DOHH2 (cell line): ENCODE results near the gene ENOX1.

ENCODE experiments used
- H3F3A ChIP-seq: fragments of 200-600 bp; sonication (generic), shearing (Covaris generic); 2 replicates; pipeline ENCODE4 v1.6.0; 2016; ENCODE audit warnings: antibody characterized with exemption, mild to moderate bottlenecking; ENCODE audit not compliant: control insufficient read depth, insufficient read depth
- H3K27ac ChIP-seq: fragments of 200-600 bp; sonication (generic); 2 replicates; pipeline ENCODE4 v1.5.1; 2014; ENCODE audit warnings: low read depth, mild to moderate bottlenecking, low read length, moderate library complexity
- H3K27me3 ChIP-seq: fragments of 200-600 bp; sonication (generic); 2 replicates; pipeline ENCODE4 v1.6.1; 2014; ENCODE audit warnings: mild to moderate bottlenecking, low read length, mixed read lengths; ENCODE audit not compliant: control insufficient read depth
- H3K36me3 ChIP-seq: fragments of 200-600 bp; sonication (generic); 2 replicates; pipeline ENCODE4 v1.6.1; 2014; ENCODE audit warnings: mild to moderate bottlenecking, low read length, moderate library complexity, mixed read lengths; ENCODE audit not compliant: control insufficient read depth
- H3K4me1 ChIP-seq: fragments of 200-600 bp; sonication (generic); 2 replicates; pipeline ENCODE4 v1.6.1; 2014; ENCODE audit warnings: mild to moderate bottlenecking, low read length, mixed read lengths; ENCODE audit not compliant: control insufficient read depth
- H3K4me2 ChIP-seq: fragments of 200-600 bp; sonication (generic); 2 replicates; pipeline ENCODE4 v1.6.0; 2014; ENCODE audit warnings: mild to moderate bottlenecking, low read length, moderate library complexity
- H3K4me3 ChIP-seq: fragments of 200-600 bp; sonication (generic); 2 replicates; pipeline ENCODE4 v1.5.1; 2014; ENCODE audit warnings: mild to moderate bottlenecking, low read length, mixed read lengths
- H3K79me2 ChIP-seq: fragments of 200-600 bp; sonication (generic); 2 replicates; pipeline ENCODE4 v1.6.1; 2014; ENCODE audit warnings: mild to moderate bottlenecking, low read length, mixed read lengths; ENCODE audit not compliant: control insufficient read depth
- H3K9me2 ChIP-seq: fragments of 200-600 bp; sonication (generic); replicated peaks from 2 replicates; pipeline ENCODE4 v1.6.1; 2014; ENCODE audit warnings: mild to moderate bottlenecking, low read length, mixed read lengths; ENCODE audit not compliant: control insufficient read depth
- H3K9me3 ChIP-seq: fragments of 200-600 bp; sonication (generic); 2 replicates; pipeline ENCODE4 v1.6.1; 2014; ENCODE audit warnings: antibody characterized with exemption, low read length, mixed read lengths; ENCODE audit not compliant: control insufficient read depth, insufficient read depth
- H4K20me1 ChIP-seq: fragments of 200-600 bp; sonication (generic); 2 replicates; pipeline ENCODE4 v1.6.0; 2014; ENCODE audit warnings: low read depth, mild to moderate bottlenecking, antibody characterized with exemption, low read length, moderate library complexity; ENCODE audit not compliant: control insufficient read depth, insufficient read depth
- EZH2phosphoT487 ChIP-seq: fragments of 200-600 bp; sonication (generic); IDR thresholded peaks from 2 replicates; pipeline ENCODE4 v1.6.1; 2017; ENCODE audit warnings: borderline replicate concordance, mild to moderate bottlenecking, antibody characterized with exemption, low read length, moderate library complexity, mixed read lengths
- TF ChIP-seq, protein P1 (sequence below): fragments of 200-600 bp; sonication (generic); IDR thresholded peaks from one replicate; pipeline ENCODE4 v1.5.1; 2014; ENCODE audit warnings: antibody characterized with exemption, mild to moderate bottlenecking, low read depth, low read length; ENCODE audit not compliant: poor library complexity, severe bottlenecking

Gene ENOX1

GRCh38 chr13:43495732-43496131 is 291.0 kb downstream of the ENOX1 start:
- H3K4me3 ChIP-seq: no peak overlapping the region
- TF ChIP-seq, protein P1, sequence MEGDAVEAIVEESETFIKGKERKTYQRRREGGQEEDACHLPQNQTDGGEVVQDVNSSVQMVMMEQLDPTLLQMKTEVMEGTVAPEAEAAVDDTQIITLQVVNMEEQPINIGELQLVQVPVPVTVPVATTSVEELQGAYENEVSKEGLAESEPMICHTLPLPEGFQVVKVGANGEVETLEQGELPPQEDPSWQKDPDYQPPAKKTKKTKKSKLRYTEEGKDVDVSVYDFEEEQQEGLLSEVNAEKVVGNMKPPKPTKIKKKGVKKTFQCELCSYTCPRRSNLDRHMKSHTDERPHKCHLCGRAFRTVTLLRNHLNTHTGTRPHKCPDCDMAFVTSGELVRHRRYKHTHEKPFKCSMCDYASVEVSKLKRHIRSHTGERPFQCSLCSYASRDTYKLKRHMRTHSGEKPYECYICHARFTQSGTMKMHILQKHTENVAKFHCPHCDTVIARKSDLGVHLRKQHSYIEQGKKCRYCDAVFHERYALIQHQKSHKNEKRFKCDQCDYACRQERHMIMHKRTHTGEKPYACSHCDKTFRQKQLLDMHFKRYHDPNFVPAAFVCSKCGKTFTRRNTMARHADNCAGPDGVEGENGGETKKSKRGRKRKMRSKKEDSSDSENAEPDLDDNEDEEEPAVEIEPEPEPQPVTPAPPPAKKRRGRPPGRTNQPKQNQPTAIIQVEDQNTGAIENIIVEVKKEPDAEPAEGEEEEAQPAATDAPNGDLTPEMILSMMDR: no peak
- TF ChIP-seq EZH2phosphoT487: no peak
- no peak overlapping the region for H3K4me2 ChIP-seq

DNA sequence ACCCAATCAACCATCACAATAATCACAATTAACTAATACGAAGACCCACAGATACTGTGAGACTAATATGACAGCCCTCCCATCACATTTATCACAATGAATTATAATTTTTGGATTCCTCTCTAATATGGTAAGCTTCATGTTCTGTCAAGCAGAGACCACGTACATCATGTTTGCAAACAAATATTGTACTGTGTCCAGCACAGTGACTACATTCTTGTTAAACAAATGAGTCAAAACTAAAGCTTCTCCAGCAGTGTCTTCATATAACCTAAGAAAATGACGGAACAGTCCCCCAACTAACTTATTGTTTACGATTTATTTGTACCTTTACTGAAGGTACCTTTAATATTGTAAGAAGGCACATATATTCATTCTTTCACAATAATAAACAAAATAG is 292.6 kb downstream of the ENOX1 start:
- Histone ChIP-seq H3K36me3 (no peaks in the 10 kb centered on the region), H3F3A (no peaks in the 10 kb centered on the region), H3K27ac (no peak overlapping the region), H3K4me2 (no peak overlapping the region), H3K79me2 (no peaks in the 10 kb centered on the region), H3K9me2 (no peaks in the 10 kb centered on the region; the same call in 1 of the 2 replicates), H4K20me1 (no peaks in the 10 kb centered on the region), H3K27me3 (no peaks in the 10 kb centered on the region), H3K9me3 (no peaks in the 10 kb centered on the region), H3K4me1 (no peaks in the 10 kb centered on the region), H3K4me3 (no peak overlapping the region)
- TF ChIP-seq, protein P1: no peak
- no peak for TF ChIP-seq EZH2phosphoT487

More at GRCh38 chr13:43495732-43496131, 291.0 kb downstream of the ENOX1 start:
- Histone ChIP-seq H3K9me3 (no peaks in the 10 kb centered on the region), H4K20me1 (no peaks in the 10 kb centered on the region), H3K27me3 (no peaks in the 10 kb centered on the region), H3K9me2 (no peaks in the 10 kb centered on the region; the same call in 1 of the 2 replicates), H3K36me3 (no peaks in the 10 kb centered on the region), H3K4me1 (no peaks in the 10 kb centered on the region), H3F3A (no peaks in the 10 kb centered on the region), H3K27ac (no peak overlapping the region), H3K79me2 (no peaks in the 10 kb centered on the region)

- H3K4me1 ChIP-seq: no peaks in the 10 kb centered on the region
These were observed 293.2 kb downstream of the ENOX1 start for GRCh38 chr13:43493496-43494000.

More at GRCh38 chr13:43493496-43494000, 293.2 kb downstream of the ENOX1 start:
- H3K36me3 ChIP-seq: no peaks in the 10 kb centered on the region
- no peak overlapping the region for H3K4me2 ChIP-seq
- no peaks in the 10 kb centered on the region for H3F3A ChIP-seq
- H3K4me3 ChIP-seq: no peak overlapping the region
- H4K20me1 ChIP-seq: no peaks in the 10 kb centered on the region
- H3K9me3 ChIP-seq: no peaks in the 10 kb centered on the region
- H3K27ac ChIP-seq: no peak overlapping the region
- no peaks in the 10 kb centered on the region for H3K27me3 ChIP-seq
- TF ChIP-seq, protein P1: no peak
- TF ChIP-seq EZH2phosphoT487: no peak
- H3K9me2 ChIP-seq: no peaks in the 10 kb centered on the region; the same call in 1 of the 2 replicates
- no peaks in the 10 kb centered on the region for H3K79me2 ChIP-seq
